Aorta (tissue), 5 donors: ENCODE data around the gene CEBPE. TPM values are rescaled to one million over a fixed set of nuclear protein-coding genes. Genes with fewer than 3 reads are reported as not detected.

Source experiments
- ATAC-seq: fragments of 200-7000 bp; cut with Tn5 transposase; one replicate; pipeline ENCODE4 v1.9.1; 2022; ENCODE audit warnings: moderate library complexity; ENCODE audit not compliant: low FRiP score
- DNase-seq, 2 donors: peaks; one replicate each; pipeline ENCODE4 v3.0.0-alpha.2; 2020
- H3K27ac ChIP-seq, 2 donors: one replicate each; pipeline ENCODE4 v1.5.1; 2013; ENCODE audit warnings: low read length in 2 of 2, mild to moderate bottlenecking in 2 of 2, moderate library complexity in 2 of 2, control low read depth in 1 of 2, inconsistent platforms in 1 of 2, low read depth in 1 of 2
- H3K27me3 ChIP-seq, 2 donors: one replicate each; pipeline ENCODE4 v1.6.1; 2013; ENCODE audit warnings: control low read depth in 1 of 2, low read length in 1 of 2, mild to moderate bottlenecking in 1 of 2, moderate library complexity in 1 of 2; ENCODE audit not compliant: insufficient read depth in 2 of 2, control insufficient read depth in 1 of 2
- H3K36me3 ChIP-seq, 2 donors: one replicate each; pipeline ENCODE4 v1.6.1; 2013; ENCODE audit warnings: control low read depth in 1 of 2, low read length in 1 of 2, mild to moderate bottlenecking in 1 of 2; ENCODE audit not compliant: insufficient read depth in 2 of 2, control insufficient read depth in 1 of 2
- H3K4me1 ChIP-seq, 2 donors: one replicate each; pipeline ENCODE4 v1.6.1; 2013; ENCODE audit warnings: low read length in 2 of 2, control low read depth in 1 of 2, mild to moderate bottlenecking in 1 of 2, moderate library complexity in 1 of 2; ENCODE audit not compliant: insufficient read depth in 2 of 2, control insufficient read depth in 1 of 2
- H3K4me3 ChIP-seq, 2 donors: one replicate each; pipeline ENCODE4 v1.5.1; 2013; ENCODE audit warnings: low read length in 2 of 2, control low read depth in 1 of 2, mild to moderate bottlenecking in 1 of 2
- H3K9me3 ChIP-seq: one replicate; pipeline ENCODE4 v1.6.1; 2013; ENCODE audit warnings: mild to moderate bottlenecking, low read length; ENCODE audit not compliant: control insufficient read depth
- WGBS, 2 donors: extraction: QIAGEN DNeasy Blood & Tissue Kit; methylation state at CpG; one replicate each; pipeline ENCODE4 v1.1.7; 2013; 5-methylcytosine and 5-hydroxymethylcytosine counted together
- intact Hi-C, 2 donors: fragments of 100-400 bp; cut with DNase I; formaldehyde crosslinking; loops; one replicate each; pipeline versions ENCODE4 v1.14.2 to v1.15.0; 2022
- polyA plus RNA-seq, 2 donors: library from polyadenylated mRNA; stranded (reverse); fragments of 200-250 nt; gene quantifications; one replicate each; pipeline ENCODE4 v1.2.3, GENCODE V29; 2013
- total RNA-seq, 2 donors: library from RNA; stranded (reverse); fragmentation: NEBNext Ultra II Directional; extraction: Animal tissue kit (Norgen Biotek cat#: 25700); gene quantifications; one replicate each; pipeline ENCODE4 v1.2.1, GENCODE V29; 2021
- donor health status: healthy with polysubstance abuse.
- donor health status: Bipolar disorder and iron deficiency.
- donor health status: DM: no; HTN: no; CAD: no.
- donor health status: DM: no; HTN: no; CAD: no.
- donor health status: DM: yes; HTN: yes; CAD: no.

CEBPE gene
- total and polyA plus RNA-seq, 4 donors, result 0.13 to 0.33 (median 0.29) TPM; not detected in 1

DNA sequence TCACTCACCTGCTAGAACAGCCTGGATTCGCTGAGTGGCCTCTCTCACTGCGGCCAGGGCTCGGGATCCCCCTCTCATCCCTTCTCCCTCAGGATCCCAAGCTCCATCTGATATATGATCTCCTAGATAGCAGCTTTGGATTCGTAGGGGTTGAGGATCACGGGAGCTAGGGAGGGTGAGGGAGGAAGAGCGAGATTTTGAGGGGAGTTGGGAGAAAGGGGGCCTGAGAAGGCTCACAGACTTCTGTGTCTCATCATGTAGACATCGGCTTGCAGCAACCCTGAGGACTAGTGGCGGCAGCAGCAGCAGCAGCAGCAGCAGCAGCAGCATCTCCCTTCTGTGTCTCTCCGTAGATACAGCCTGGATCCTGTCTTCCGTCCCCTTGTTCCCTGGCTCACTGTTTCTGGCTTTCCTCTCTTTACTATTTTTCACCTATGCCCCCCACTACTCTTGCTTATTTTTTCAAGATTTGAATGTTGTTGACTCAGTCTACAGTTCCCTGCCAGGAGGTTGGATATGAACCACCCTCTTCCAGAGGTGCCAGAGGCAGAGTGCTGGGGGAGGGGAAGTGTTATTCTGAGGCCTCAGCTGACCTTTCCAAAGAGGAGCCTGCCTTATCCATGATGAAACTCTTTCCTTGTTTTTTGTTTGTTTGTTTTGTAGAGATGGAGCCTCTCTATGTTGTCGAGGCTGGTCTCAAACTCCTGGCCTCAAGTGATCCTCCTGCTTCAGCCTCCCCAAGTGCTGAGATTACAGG, 14.3 kb downstream of the CEBPE start, which contains the start of gene CIROP:
Gene CIROP (minus strand): TSS at position 399 of the 757 bp plus-strand sequence. CDS start 69 bp downstream, at position 330.
- no peaks in the 10 kb centered on the region for H3K27me3 ChIP-seq
- H3K9me3 ChIP-seq, result no peaks in the 10 kb centered on the region
- 41 to 42% methylated on average over 11 of the region's 11 CpGs for WGBS, 2 donors
- intact Hi-C loops, result loop anchor here in 1 of 2 donors (5.0 kb wide), 1 partner anchor 37 kb away; no protein-coding TSS in a partner anchor
- no peak within 1 kb of the TSS for H3K4me3 ChIP-seq
- no peaks in the 10 kb centered on the region for H3K36me3 ChIP-seq
- no peak for ATAC-seq
- H3K4me1 ChIP-seq, result no peaks in the 10 kb centered on the region
- no peak within 1 kb of the TSS for H3K27ac ChIP-seq
- DNase-seq, result peak; percentile 12 to 24

DNA sequence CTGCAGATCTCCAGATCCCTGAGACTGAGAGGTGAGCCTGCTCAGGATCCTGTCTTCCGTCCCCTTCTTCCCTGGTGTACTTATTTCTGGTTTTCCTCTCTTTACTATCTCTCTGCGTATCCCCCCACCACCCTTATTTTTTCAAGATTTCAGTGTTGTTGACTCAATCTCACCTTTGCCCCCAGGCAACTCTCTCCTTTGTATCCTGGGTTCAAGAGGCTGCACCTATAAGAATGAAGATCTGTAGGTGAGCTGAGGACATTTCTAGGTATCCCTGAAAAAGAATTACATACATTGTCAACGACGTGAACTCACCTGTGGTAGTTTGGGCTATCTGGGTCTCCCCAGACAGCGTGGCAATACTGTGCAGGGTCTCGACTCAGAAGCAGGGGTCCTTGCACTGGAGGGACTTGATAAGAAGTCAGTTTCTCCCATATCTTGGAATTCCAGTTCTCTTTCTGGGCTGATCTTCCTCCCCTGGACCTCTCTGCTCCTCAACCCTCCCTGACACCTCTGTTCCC, 14.9 kb downstream of the CEBPE start:
- 78 to 85% methylated on average over 6 of the region's 6 CpGs for WGBS, 2 donors
- H3K36me3 ChIP-seq, result no peaks in the 10 kb centered on the region
- DNase-seq, result peak in 1 of 2 donors; percentile 5
- H3K27ac ChIP-seq, result no peak overlapping the region
- intact Hi-C loops, result no loop called here
- H3K4me1 ChIP-seq, result no peaks in the 10 kb centered on the region
- no peak overlapping the region for H3K4me3 ChIP-seq
- ATAC-seq, result no peak
- H3K27me3 ChIP-seq, result no peaks in the 10 kb centered on the region
- H3K9me3 ChIP-seq, result no peaks in the 10 kb centered on the region

DNA sequence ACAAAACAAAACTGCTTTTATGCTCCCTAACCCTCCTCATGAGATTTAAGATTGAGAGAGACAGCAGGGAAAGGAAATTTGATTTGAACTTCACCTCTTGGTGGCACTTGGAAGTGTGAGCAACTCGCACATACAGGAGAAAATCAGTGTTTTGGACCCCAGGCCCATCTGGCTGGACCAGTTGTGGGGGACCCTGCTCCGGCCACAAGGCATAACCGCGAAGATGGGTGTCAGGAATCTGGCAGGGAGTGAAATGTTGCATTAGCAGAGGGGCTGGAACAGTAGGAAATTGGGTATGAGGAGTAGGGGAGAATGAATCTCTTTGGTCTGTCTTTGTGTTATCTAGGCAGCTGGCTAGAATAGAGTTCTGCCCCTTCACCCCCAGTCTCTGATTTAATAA, 15.5 kb downstream of the CEBPE start:
- Histone ChIP-seq H3K27ac (no peak overlapping the region), H3K9me3 (no peaks in the 10 kb centered on the region), H3K4me3 (no peak overlapping the region), H3K4me1 (no peaks in the 10 kb centered on the region), H3K27me3 (no peaks in the 10 kb centered on the region), H3K36me3 (no peaks in the 10 kb centered on the region)
- ATAC-seq (no peak), DNase-seq (peak in 1 of 2 donors; percentile 27)
- intact Hi-C loops, result no loop called here
- 83 to 84% methylated on average over 4 of the region's 4 CpGs for WGBS, 2 donors

DNA sequence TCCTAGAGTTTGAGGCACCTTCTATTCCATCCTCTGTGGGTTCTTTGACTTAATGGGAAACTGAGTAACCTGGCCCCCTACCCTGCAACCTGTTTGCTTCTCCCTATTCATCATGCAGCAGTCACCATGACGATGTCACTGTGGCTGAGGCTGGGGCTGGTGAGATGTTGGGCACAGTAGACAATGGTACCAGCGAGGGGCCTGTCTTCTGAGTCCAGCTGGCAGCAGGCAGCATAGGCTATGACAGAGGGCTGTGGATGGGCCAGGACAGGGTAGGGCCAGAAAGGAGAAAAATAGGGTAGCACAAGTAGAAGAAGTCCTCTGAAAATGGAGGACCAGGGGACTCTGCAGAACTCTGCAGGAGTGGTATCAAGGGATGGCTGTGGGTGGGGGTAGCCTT, 16.3 kb downstream of the CEBPE start:
- Histone ChIP-seq H3K9me3 (no peaks in the 10 kb centered on the region), H3K4me3 (no peak overlapping the region), H3K4me1 (no peaks in the 10 kb centered on the region), H3K27me3 (no peaks in the 10 kb centered on the region), H3K36me3 (no peaks in the 10 kb centered on the region), H3K27ac (no peak overlapping the region)
- ATAC-seq (no peak), DNase-seq (peak; percentile 19 to 21)
- WGBS, 2 donors, result 82 to 85% methylated on average over 2 of the region's 2 CpGs
- intact Hi-C loops, result no loop called here

DNA sequence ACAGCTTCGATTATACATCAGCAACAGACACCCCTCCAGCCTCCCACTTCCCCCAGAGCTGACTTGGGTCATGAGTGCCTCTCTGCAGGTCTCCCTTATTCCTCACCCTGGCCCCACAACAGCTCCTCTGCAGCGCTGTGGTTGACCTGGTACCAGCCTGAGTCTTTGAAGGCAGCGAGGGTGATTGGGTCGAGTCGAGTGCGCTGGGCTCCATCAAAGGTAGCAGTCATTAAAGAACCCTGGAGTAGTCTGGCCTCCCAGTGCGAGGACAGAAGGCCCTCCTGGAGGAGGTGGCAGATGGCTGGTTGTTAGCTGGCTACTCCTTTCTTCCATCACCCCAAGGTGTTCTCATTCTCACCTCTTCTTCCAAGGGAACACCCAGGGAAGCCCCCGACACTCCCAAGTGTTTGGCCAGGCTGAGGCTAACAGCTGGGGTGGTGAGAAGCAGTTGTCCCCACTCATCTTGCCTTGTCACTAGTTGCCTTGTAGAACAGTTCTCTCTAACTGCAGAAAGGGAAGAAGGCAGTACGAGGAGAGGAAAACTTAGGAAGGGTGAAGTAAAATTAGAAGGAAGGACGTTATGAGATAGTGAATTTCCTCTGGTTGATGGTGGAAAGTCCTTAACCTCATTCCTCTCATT, 16.9 kb downstream of the CEBPE start:
- DNase-seq (peak; percentile 32 to 34), ATAC-seq (no peak)
- no peaks in the 10 kb centered on the region for H3K9me3 ChIP-seq
- H3K27ac ChIP-seq, result no peak overlapping the region
- H3K4me1 ChIP-seq, result no peaks in the 10 kb centered on the region
- WGBS, 2 donors, result 25 to 55% methylated on average over 10 of the region's 10 CpGs
- H3K36me3 ChIP-seq, result no peaks in the 10 kb centered on the region
- intact Hi-C loops, result no loop called here
- H3K27me3 ChIP-seq, result no peaks in the 10 kb centered on the region
- no peak overlapping the region for H3K4me3 ChIP-seq

DNA sequence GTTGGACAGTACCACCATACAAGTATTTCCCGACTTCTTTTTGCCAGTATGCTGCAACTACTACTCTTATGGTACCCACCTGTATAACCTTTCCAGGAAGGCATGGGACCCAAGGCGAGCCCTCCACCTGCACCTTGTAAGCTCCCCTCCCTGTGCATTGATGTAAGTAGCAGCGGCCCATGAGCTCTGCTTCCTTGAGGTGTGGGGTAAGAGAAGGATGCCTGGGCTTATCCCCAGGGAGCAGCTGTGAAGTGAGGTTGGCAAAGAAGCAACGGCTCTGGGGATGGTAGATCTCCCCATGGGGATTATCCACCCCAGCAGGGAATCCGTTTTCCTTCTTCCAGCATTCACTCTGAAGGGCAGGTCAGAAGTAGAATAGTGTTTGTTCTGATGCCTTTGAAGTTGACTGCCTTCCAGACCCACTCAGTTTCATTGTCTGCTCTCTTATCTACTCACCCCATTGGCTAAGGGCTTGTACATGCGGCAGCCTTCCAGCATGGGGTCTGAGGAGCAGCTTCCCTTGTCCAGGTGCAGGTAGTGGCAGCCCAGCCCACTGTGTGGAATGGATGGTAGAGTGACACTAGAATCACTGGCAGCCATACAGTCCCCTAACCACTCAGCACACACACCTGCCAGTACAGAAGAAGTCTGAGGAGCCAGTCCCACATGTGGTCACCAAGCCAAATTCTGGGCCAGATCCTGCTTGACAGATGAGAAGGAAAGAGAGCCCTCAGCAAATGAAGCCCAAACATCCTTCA, 17.7 kb downstream of the CEBPE start:
- Histone ChIP-seq H3K27me3 (no peaks in the 10 kb centered on the region), H3K36me3 (no peaks in the 10 kb centered on the region), H3K9me3 (no peaks in the 10 kb centered on the region), H3K27ac (no peak overlapping the region), H3K4me3 (no peak overlapping the region), H3K4me1 (peaks cover 0 to 6% of the 10 kb centered on the region in 2 donors)
- WGBS, 2 donors, result 74 to 76% methylated on average over 6 of the region's 6 CpGs
- intact Hi-C loops, result no loop called here
- peak in 1 of 2 donors; percentile 57 for DNase-seq
- no peak for ATAC-seq

DNA sequence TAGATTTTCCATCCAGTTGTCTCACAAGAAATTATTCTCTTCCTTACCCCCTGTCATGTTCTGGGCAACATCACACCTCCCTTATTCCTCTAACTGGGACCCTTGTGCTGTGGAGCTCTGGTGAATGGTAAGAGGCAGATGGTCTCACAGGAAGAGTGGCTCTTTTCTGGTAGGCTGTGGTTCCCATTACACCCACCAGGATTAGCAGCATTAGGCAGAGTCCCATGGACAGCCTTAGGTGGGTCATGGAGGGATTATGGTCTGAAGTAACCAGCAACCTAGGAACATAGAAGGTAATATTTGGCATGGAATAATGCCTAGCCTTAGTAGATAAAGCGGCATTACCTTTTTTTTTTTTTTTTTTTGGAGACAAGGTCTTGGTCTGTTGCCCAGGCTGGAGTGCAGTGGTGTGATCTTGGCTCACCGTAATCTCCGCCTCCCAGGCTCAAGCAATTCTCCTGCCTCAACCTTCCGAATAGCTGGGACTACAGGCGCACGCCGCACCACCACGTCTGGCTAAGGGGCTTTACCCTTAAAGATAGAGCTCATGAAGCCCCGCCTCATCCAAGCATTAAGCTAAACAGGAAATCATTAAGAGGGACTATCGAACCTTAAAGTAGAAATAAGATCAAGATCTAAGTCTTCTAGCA, 19.7 kb downstream of the CEBPE start:
- no peaks in the 10 kb centered on the region for H3K27me3 ChIP-seq
- 78% methylated on average over 10 of the region's 10 CpGs for WGBS, 2 donors
- DNase-seq (peak in 1 of 2 donors; percentile 59), ATAC-seq (no peak)
- no peak overlapping the region for H3K4me3 ChIP-seq
- H3K4me1 ChIP-seq, result peaks cover 0 to 6% of the 10 kb centered on the region in 2 donors
- H3K9me3 ChIP-seq, result no peaks in the 10 kb centered on the region
- intact Hi-C loops, result no loop called here
- no peaks in the 10 kb centered on the region for H3K36me3 ChIP-seq
- H3K27ac ChIP-seq, result no peak overlapping the region

DNA sequence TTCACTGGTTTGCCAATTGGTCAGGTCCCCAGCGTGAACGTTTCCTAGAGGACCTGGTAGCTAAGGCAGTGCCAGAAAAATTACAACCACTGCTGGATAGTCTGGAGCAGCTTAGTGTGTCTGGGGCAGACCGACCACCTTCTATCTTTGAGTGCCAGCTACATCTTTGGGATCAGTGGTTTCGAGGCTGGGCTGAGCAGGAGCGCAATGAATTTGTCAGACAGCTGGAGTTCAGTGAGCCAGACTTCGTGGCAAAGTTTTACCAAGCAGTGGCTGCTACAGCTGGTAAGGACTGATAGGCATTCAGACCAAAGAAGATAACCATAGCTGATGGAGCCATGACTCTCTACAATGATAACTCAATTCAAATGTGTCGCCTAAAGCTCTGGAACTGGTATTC, 21.3 kb downstream of the CEBPE start:
- H3K9me3 ChIP-seq, result no peaks in the 10 kb centered on the region
- intact Hi-C loops, result no loop called here
- 85 to 89% methylated on average over 7 of the region's 7 CpGs for WGBS, 2 donors
- peak in 1 of 2 donors; percentile 30 for DNase-seq
- no peak overlapping the region for H3K27ac ChIP-seq
- H3K27me3 ChIP-seq, result no peaks in the 10 kb centered on the region
- H3K36me3 ChIP-seq, result no peaks in the 10 kb centered on the region
- H3K4me1 ChIP-seq, result peaks cover 0 to 11% of the 10 kb centered on the region in 2 donors
- no peak for ATAC-seq
- H3K4me3 ChIP-seq, result no peak overlapping the region
